Panc1 (cell line): ENCODE data around the gene LRRC8E. TPM values are rescaled to one million over a fixed set of nuclear protein-coding genes. Genes with fewer than 3 reads are reported as not detected.

ENCODE experiments used
- ATAC-seq: fragments of 200-7000 bp; cut with Tn5 transposase; 2 replicates; pipeline ENCODE4 v1.9.1; 2020; ENCODE audit warnings: mild to moderate bottlenecking, moderate library complexity
- BruUV-seq: library from RNA; stranded (reverse); fragments of 400-500 nt; replicated peaks from 2 replicates; lab custom pipeline; 2021; lab: Mats Ljungman, UMichigan
- CTCF ChIA-PET: fragments of 300-600 bp; sonication (Branson Sonifier 250); formaldehyde crosslinking; loops from one replicate; lab custom pipeline; 2022; ENCODE audit warnings: antibody characterized with exemption; lab: Charles Lee
- POLR2A ChIA-PET: fragments of 300-600 bp; sonication (Branson Sonifier 250); formaldehyde crosslinking; loops from one replicate; lab custom pipeline; 2022; ENCODE audit warnings: antibody characterized with exemption; lab: Charles Lee
- DNase-seq: peaks from one replicate; pipeline ENCODE4 v3.0.0-alpha.2; 2010; ENCODE audit warnings: low read depth, low spot score
- H3K27ac ChIP-seq: 2 replicates; pipeline ENCODE4 v1.5.1; 2011; ENCODE audit warnings: mild to moderate bottlenecking, low read length, inconsistent platforms
- H3K27me3 ChIP-seq: fragments of 200-500 bp; sonication (Bioruptor generic); 2 replicates; pipeline ENCODE4 v1.6.0; 2014; ENCODE audit warnings: low read length, inconsistent platforms; ENCODE audit not compliant: control insufficient read depth, insufficient read depth
- H3K36me3 ChIP-seq: fragments of 200-500 bp; sonication (Bioruptor generic); 2 replicates; pipeline ENCODE4 v1.5.1; 2014; ENCODE audit warnings: inconsistent platforms, mild to moderate bottlenecking, low read length, moderate library complexity; ENCODE audit not compliant: control insufficient read depth, insufficient read depth
- H3K4me1 ChIP-seq: 2 replicates; pipeline ENCODE4 v1.5.1; 2011; ENCODE audit warnings: inconsistent platforms, mild to moderate bottlenecking, low read length, moderate library complexity; ENCODE audit not compliant: control insufficient read depth, insufficient read depth
- H3K4me3 ChIP-seq, 2 experiments: 2 replicates each; pipeline ENCODE4 v1.5.1; 2011 to 2012; ENCODE audit warnings: low read depth in 2 of 2, low read length in 2 of 2, mild to moderate bottlenecking in 2 of 2, inconsistent platforms in 1 of 2, moderate library complexity in 1 of 2
- H3K9me3 ChIP-seq: fragments of 200-500 bp; sonication (Bioruptor generic); 2 replicates; pipeline ENCODE4 v1.5.1; 2014; ENCODE audit warnings: low read depth, mild to moderate bottlenecking, inconsistent platforms, low read length, moderate library complexity; ENCODE audit not compliant: control insufficient read depth, insufficient read depth
- CTCF ChIP-seq: fragments of 450-650 bp; IDR thresholded peaks from 2 replicates; pipeline ENCODE4 v1.5.1; 2017; ENCODE audit warnings: mild to moderate bottlenecking
- POLR2AphosphoS5 ChIP-seq: IDR thresholded peaks from 2 replicates; pipeline ENCODE4 v1.6.1; 2012; ENCODE audit warnings: mild to moderate bottlenecking, low read depth, low read length, moderate library complexity
- SIN3A ChIP-seq: IDR thresholded peaks from 2 replicates; pipeline ENCODE4 v1.6.1; 2012; ENCODE audit warnings: low read depth, mild to moderate bottlenecking, low read length, moderate library complexity, borderline replicate concordance; ENCODE audit not compliant: insufficient read depth
- TCF7L2 ChIP-seq: IDR thresholded peaks from 2 replicates; pipeline ENCODE4 v1.6.1; 2011; ENCODE audit warnings: mild to moderate bottlenecking, low read depth, low read length, inconsistent platforms
- in situ Hi-C: cut with HindIII; loops from 2 replicates; pipeline ENCODE4 v1.10.0; 2016; ENCODE audit warnings: low sequenced_read_pairs, low pct_unique_long_range_greater_than_20kb
- intact Hi-C: fragments of 100-400 bp; cut with micrococcal nuclease; formaldehyde crosslinking; loops from one replicate; pipeline ENCODE4 v1.10.0; 2022; ENCODE audit not compliant: unreplicated experiment
- total RNA-seq: library from RNA; stranded (reverse); gene quantifications from one replicate; pipeline ENCODE4 v1.2.1, GENCODE V29; 2021; ENCODE audit not compliant: unreplicated experiment
- TF ChIP-seq, protein P1 (sequence below), 2 experiments: IDR thresholded peaks; 2 replicates each; pipeline ENCODE4 v1.6.1; 2011 to 2012; ENCODE audit warnings: low read depth in 2 of 2, control low read depth in 1 of 2, low read length in 1 of 2, mild to moderate bottlenecking in 1 of 2, moderate library complexity in 1 of 2; ENCODE audit not compliant: insufficient read depth in 1 of 2

The LRRC8E gene
- total RNA-seq, 1 experiment from 2014 or later = 5.0 TPM

- Histone ChIP-seq H3K9me3 (no peaks in the 10 kb centered on the region), H3K27me3 (no peaks in the 10 kb centered on the region), H3K27ac (no peak overlapping the region), H3K36me3 (no peaks in the 10 kb centered on the region), H3K4me3 (peak overlapping the region in 1 of 2 experiments; percentile 63; a peak in 1 of 4 replicates), H3K4me1 (no peaks in the 10 kb centered on the region)
- ChIA-PET POLR2A (no interaction called here), CTCF (no interaction called here)
- TF ChIP-seq SIN3A = no peak
- TF ChIP-seq, protein P1, sequence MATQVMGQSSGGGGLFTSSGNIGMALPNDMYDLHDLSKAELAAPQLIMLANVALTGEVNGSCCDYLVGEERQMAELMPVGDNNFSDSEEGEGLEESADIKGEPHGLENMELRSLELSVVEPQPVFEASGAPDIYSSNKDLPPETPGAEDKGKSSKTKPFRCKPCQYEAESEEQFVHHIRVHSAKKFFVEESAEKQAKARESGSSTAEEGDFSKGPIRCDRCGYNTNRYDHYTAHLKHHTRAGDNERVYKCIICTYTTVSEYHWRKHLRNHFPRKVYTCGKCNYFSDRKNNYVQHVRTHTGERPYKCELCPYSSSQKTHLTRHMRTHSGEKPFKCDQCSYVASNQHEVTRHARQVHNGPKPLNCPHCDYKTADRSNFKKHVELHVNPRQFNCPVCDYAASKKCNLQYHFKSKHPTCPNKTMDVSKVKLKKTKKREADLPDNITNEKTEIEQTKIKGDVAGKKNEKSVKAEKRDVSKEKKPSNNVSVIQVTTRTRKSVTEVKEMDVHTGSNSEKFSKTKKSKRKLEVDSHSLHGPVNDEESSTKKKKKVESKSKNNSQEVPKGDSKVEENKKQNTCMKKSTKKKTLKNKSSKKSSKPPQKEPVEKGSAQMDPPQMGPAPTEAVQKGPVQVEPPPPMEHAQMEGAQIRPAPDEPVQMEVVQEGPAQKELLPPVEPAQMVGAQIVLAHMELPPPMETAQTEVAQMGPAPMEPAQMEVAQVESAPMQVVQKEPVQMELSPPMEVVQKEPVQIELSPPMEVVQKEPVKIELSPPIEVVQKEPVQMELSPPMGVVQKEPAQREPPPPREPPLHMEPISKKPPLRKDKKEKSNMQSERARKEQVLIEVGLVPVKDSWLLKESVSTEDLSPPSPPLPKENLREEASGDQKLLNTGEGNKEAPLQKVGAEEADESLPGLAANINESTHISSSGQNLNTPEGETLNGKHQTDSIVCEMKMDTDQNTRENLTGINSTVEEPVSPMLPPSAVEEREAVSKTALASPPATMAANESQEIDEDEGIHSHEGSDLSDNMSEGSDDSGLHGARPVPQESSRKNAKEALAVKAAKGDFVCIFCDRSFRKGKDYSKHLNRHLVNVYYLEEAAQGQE (IDR thresholded peaks at IDR 0.05; ENCODE audit: insufficient read depth in 1 of 2, low read depth in 2 of 2, low read length in 1 of 2) = no peak
- intact Hi-C loops (no loop called here), in situ Hi-C loops (no loop called here)
- DNase-seq (peak; percentile 71), ATAC-seq (peak; percentile 5)
- BruUV-seq = no TSS peak
Observed at GRCh38 chr19:7870571-7871436, 17.5 kb upstream of the LRRC8E start.

GRCh38 chr19:7871437-7872305 is 16.6 kb upstream of the LRRC8E start:
- intact Hi-C loops = no loop called here
- peak overlapping the region; percentile 26 to 63 for H3K4me3 ChIP-seq
- ATAC-seq (peak; percentile 46), DNase-seq (peak; percentile 62)
- no peaks in the 10 kb centered on the region for H3K27me3 ChIP-seq
- H3K9me3 ChIP-seq = no peaks in the 10 kb centered on the region
- H3K4me1 ChIP-seq = no peaks in the 10 kb centered on the region
- ChIA-PET POLR2A (interaction anchor here (0.7 kb wide), 1 partner anchor 14 kb away, joined by 3 read pairs; no protein-coding TSS in a partner anchor), CTCF (no interaction called here)
- no peaks in the 10 kb centered on the region for H3K36me3 ChIP-seq
- no TSS peak for BruUV-seq
- no peak overlapping the region; the same call in 1 of the 2 replicates for H3K27ac ChIP-seq
- in situ Hi-C loops = no loop called here
- no peak for TF ChIP-seq CTCF
- no peak for TF ChIP-seq SIN3A
- TF ChIP-seq TCF7L2 = no peak
- TF ChIP-seq, protein P1 (IDR thresholded peaks at IDR 0.05; ENCODE audit: insufficient read depth in 1 of 2, low read depth in 2 of 2, low read length in 1 of 2) = no peak
- no peak for TF ChIP-seq POLR2AphosphoS5
